Measurements from ENCODE around the gene SLC27A4.

SLC27A4 gene

DNA sequence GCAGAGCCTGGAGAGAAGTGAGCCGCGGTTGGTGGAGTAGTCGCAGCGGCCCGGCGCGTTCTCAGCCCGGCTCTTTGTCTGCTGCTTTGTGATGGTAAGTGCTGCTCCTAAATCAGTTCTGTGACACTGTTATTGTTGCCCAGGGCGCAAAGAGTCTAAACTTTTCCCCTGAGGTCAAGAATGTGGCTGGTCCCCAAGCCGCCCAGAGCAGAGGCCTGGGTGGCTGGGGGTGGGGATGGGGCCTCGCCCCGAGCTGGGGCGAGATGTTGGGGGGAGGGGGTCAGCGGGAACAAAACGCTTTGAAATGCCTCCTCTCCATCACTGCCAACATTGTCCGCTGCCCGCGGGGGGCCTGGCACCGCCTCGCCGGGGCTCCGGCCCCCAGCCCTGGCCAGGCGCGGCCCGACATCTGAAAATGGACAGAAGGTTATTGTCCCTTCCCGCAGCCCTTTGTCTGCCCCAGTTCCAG, 68.7 kb downstream of the SLC27A4 start:
- Histone ChIP-seq H3K4me2 (ENCODE audit: low read length, poor library complexity, severe bottlenecking) (no peak overlapping the region), H3K9me3 (ENCODE audit: control insufficient read depth, low read length) (no peaks in the 10 kb centered on the region), H3K14ac (ENCODE audit: low read length in 2 of 2) (no peak overlapping the region), H2AK5ac (ENCODE audit: low read length, severe bottlenecking) (no peak overlapping the region), H3K4me1 (ENCODE audit: control insufficient read depth, insufficient read depth, low read depth, low read length) (peaks cover 22% of the 10 kb centered on the region), H3K23ac (ENCODE audit: low read length in 2 of 2) (no peak overlapping the region), H2BK15ac (ENCODE audit: low read depth, poor library complexity, severe bottlenecking) (no peak overlapping the region), H2BK12ac (ENCODE audit: low read length in 2 of 2) (no peak overlapping the region), H4K8ac (ENCODE audit: low read length) (no peak overlapping the region), H2AFZ (ENCODE audit: low read depth, low read length) (no peak overlapping the region), H3K79me1 (replicated peaks; ENCODE audit: low read length, poor library complexity, severe bottlenecking) (no peaks in the 10 kb centered on the region), H3K4ac (ENCODE audit: low read depth in 1 of 2, low read length in 2 of 2) (no peak overlapping the region), H3K9ac (ENCODE audit: low read length) (no peak overlapping the region), H3K4me3 (ENCODE audit: insufficient read depth in 1 of 2, low read depth in 1 of 2, low read length in 2 of 2) (no peak overlapping the region), H3K27ac (ENCODE audit: low read length, poor library complexity, severe bottlenecking) (no peak overlapping the region), H2BK120ac (ENCODE audit: low read depth, low read length) (no peak overlapping the region), H2BK5ac (ENCODE audit: low read depth, low read length, poor library complexity, severe bottlenecking) (no peak overlapping the region), H3K27me3 (ENCODE audit: control insufficient read depth in 1 of 2, insufficient read depth in 1 of 2, low read length in 2 of 2) (peaks cover 26% of the 10 kb centered on the region in 2 experiments), H3K18ac (ENCODE audit: low read depth in 1 of 2, low read length in 2 of 2) (no peak overlapping the region), H4K91ac (ENCODE audit: low read length) (no peak overlapping the region), H3K36me3 (ENCODE audit: control insufficient read depth in 1 of 2, insufficient read depth in 2 of 2, low read depth in 1 of 2, low read length in 2 of 2) (no peaks in the 10 kb centered on the region)
- no peak for DNase-seq
- WGBS = 34% methylated on average over 22 of the region's 26 CpGs

DNA sequence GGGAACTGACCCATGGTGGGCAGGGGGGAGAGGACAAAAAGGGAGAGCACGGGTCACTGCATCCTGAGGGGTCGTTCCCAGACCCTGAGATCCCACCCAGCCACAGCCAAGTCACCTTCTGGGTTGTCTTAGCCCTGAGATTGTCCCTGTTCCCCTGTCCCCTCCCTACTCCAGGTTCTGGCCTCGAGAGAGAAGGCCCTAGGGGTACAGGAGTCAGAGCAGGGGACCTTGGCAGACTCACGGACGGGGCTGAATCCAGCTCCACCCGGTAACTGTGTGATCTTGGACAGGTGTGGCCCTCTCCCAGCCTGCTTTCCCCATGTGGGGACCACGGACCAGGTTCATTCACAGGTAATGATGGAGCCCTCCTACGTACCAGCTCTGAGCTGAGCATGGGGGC, 69.1 kb downstream of the SLC27A4 start:
- Histone ChIP-seq H3K23ac (ENCODE audit: low read length in 2 of 2) (no peak overlapping the region), H2BK120ac (ENCODE audit: low read depth, low read length) (no peak overlapping the region), H3K9ac (ENCODE audit: low read length) (no peak overlapping the region), H4K8ac (ENCODE audit: low read length) (no peak overlapping the region), H2BK15ac (ENCODE audit: low read depth, poor library complexity, severe bottlenecking) (no peak overlapping the region), H3K4me2 (ENCODE audit: low read length, poor library complexity, severe bottlenecking) (no peak overlapping the region), H3K14ac (ENCODE audit: low read length in 2 of 2) (no peak overlapping the region), H2AK5ac (ENCODE audit: low read length, severe bottlenecking) (no peak overlapping the region), H3K27me3 (ENCODE audit: control insufficient read depth in 1 of 2, insufficient read depth in 1 of 2, low read length in 2 of 2) (peaks cover 30% of the 10 kb centered on the region in 2 experiments), H2AFZ (ENCODE audit: low read depth, low read length) (no peak overlapping the region), H3K79me1 (replicated peaks; ENCODE audit: low read length, poor library complexity, severe bottlenecking) (no peaks in the 10 kb centered on the region), H3K18ac (ENCODE audit: low read depth in 1 of 2, low read length in 2 of 2) (no peak overlapping the region), H2BK5ac (ENCODE audit: low read depth, low read length, poor library complexity, severe bottlenecking) (no peak overlapping the region), H3K4ac (ENCODE audit: low read depth in 1 of 2, low read length in 2 of 2) (no peak overlapping the region), H3K36me3 (ENCODE audit: control insufficient read depth in 1 of 2, insufficient read depth in 2 of 2, low read depth in 1 of 2, low read length in 2 of 2) (no peaks in the 10 kb centered on the region), H3K27ac (ENCODE audit: low read length, poor library complexity, severe bottlenecking) (no peak overlapping the region), H3K9me3 (ENCODE audit: control insufficient read depth, low read length) (no peaks in the 10 kb centered on the region), H3K4me1 (ENCODE audit: control insufficient read depth, insufficient read depth, low read depth, low read length) (peaks cover 22% of the 10 kb centered on the region), H3K4me3 (ENCODE audit: insufficient read depth in 1 of 2, low read depth in 1 of 2, low read length in 2 of 2) (no peak overlapping the region), H2BK12ac (ENCODE audit: low read length in 2 of 2) (no peak overlapping the region), H4K91ac (ENCODE audit: low read length) (no peak overlapping the region)
- DNase-seq = no peak
- 44% methylated on average over 8 of the region's 8 CpGs for WGBS

GRCh38 chr9:128409978-128410377, 69.7 kb downstream of the SLC27A4 start:
- 39% methylated on average over 6 of the region's 6 CpGs for WGBS
- H3K9ac ChIP-seq (ENCODE audit: low read length) = no peak overlapping the region

More at GRCh38 chr9:128409978-128410377, 69.7 kb downstream of the SLC27A4 start:
- H3K4me3 ChIP-seq (ENCODE audit: insufficient read depth in 1 of 2, low read depth in 1 of 2, low read length in 2 of 2) = no peak overlapping the region
- H2BK120ac ChIP-seq (ENCODE audit: low read depth, low read length) = no peak overlapping the region
- no peaks in the 10 kb centered on the region for H3K79me1 ChIP-seq (replicated peaks; ENCODE audit: low read length, poor library complexity, severe bottlenecking)
- no peak overlapping the region for H3K14ac ChIP-seq (ENCODE audit: low read length in 2 of 2)
- no peaks in the 10 kb centered on the region for H3K36me3 ChIP-seq (ENCODE audit: control insufficient read depth in 1 of 2, insufficient read depth in 2 of 2, low read depth in 1 of 2, low read length in 2 of 2)
- no peak overlapping the region for H3K23ac ChIP-seq (ENCODE audit: low read length in 2 of 2)
- H3K4me2 ChIP-seq (ENCODE audit: low read length, poor library complexity, severe bottlenecking) = no peak overlapping the region
- H3K27me3 ChIP-seq (ENCODE audit: control insufficient read depth in 1 of 2, insufficient read depth in 1 of 2, low read length in 2 of 2) = peaks cover 36% of the 10 kb centered on the region in 2 experiments
- peaks cover 22% of the 10 kb centered on the region for H3K4me1 ChIP-seq (ENCODE audit: control insufficient read depth, insufficient read depth, low read depth, low read length)
- H2BK5ac ChIP-seq (ENCODE audit: low read depth, low read length, poor library complexity, severe bottlenecking) = no peak overlapping the region
- H2BK12ac ChIP-seq (ENCODE audit: low read length in 2 of 2) = no peak overlapping the region
- H3K9me3 ChIP-seq (ENCODE audit: control insufficient read depth, low read length) = no peaks in the 10 kb centered on the region
- H3K18ac ChIP-seq (ENCODE audit: low read depth in 1 of 2, low read length in 2 of 2) = no peak overlapping the region
- no peak overlapping the region for H2BK15ac ChIP-seq (ENCODE audit: low read depth, poor library complexity, severe bottlenecking)
- H2AK5ac ChIP-seq (ENCODE audit: low read length, severe bottlenecking) = no peak overlapping the region
- H3K4ac ChIP-seq (ENCODE audit: low read depth in 1 of 2, low read length in 2 of 2) = no peak overlapping the region
- H4K91ac ChIP-seq (ENCODE audit: low read length) = no peak overlapping the region
- peak; percentile 49 for DNase-seq
- no peak overlapping the region for H4K8ac ChIP-seq (ENCODE audit: low read length)
- H3K27ac ChIP-seq (ENCODE audit: low read length, poor library complexity, severe bottlenecking) = no peak overlapping the region
- H2AFZ ChIP-seq (ENCODE audit: low read depth, low read length) = no peak overlapping the region

All from mesenchymal stem cell (in vitro differentiated cells and primary cell).